Thoracic aorta (tissue), 2 donors: ENCODE results near the gene ALMS1. TPM values are rescaled to one million over a fixed set of nuclear protein-coding genes. Genes with fewer than 3 reads are reported as not detected.
A peak's percentile ranks its signal among the peaks of the same experiment; 100 is the strongest.
"Not testable (repeated sequence)": the region's sequence is repeated elsewhere in the genome, so short reads cannot be mapped to it uniquely, and the experiment has no call there.

Experiments
- ATAC-seq: fragments of 150-250 bp; one replicate; pipeline ENCODE4 v1.8.0; 2017; ENCODE audit warnings: low read depth; ENCODE audit not compliant: insufficient number of reproducible peaks, low FRiP score
- DNase-seq: peaks from one replicate; pipeline ENCODE4 v3.0.0-alpha.2; 2020; ENCODE audit warnings: low spot score
- H3K27ac ChIP-seq, 2 donors: fragments of 200-600 bp; sonication (generic); 1 replicate in 1 of 2; 2 replicates in 1 of 2; pipeline ENCODE4 v1.5.1; 2016; ENCODE audit warnings: mild to moderate bottlenecking in 2 of 2, moderate library complexity in 2 of 2
- H3K27me3 ChIP-seq: fragments of 200-600 bp; sonication (generic); replicated peaks from 2 replicates; pipeline ENCODE4 v1.6.0; 2016; ENCODE audit warnings: mild to moderate bottlenecking; ENCODE audit not compliant: insufficient read depth
- H3K36me3 ChIP-seq: fragments of 200-600 bp; sonication (generic); one replicate; pipeline ENCODE4 v1.5.1; 2016
- H3K4me1 ChIP-seq, 2 donors: fragments of 200-600 bp; sonication (generic); 1 replicate in 1 of 2; 2 replicates in 1 of 2; pipeline versions ENCODE4 v1.5.1 to v1.6.0; 2016; ENCODE audit warnings: low read depth in 2 of 2, mild to moderate bottlenecking in 1 of 2; ENCODE audit not compliant: control insufficient read depth in 1 of 2
- H3K4me3 ChIP-seq: fragments of 200-600 bp; sonication (generic); 2 replicates; pipeline ENCODE4 v1.5.1; 2016; ENCODE audit warnings: mild to moderate bottlenecking
- H3K9me3 ChIP-seq: fragments of 200-600 bp; sonication (generic); 2 replicates; pipeline ENCODE4 v1.5.1; 2016
- total RNA-seq, 2 donors: library from RNA; depleted of rRNA; stranded (reverse); fragments of >200 nt; gene quantifications; one replicate each; pipeline versions ENCODE4 v1.1.0 to v1.2.3, GENCODE V29; 2016
- TF ChIP-seq, protein P1 (sequence below): fragments of 200-600 bp; sonication (generic); IDR thresholded peaks from one replicate; pipeline ENCODE4 v1.5.1; 2019; ENCODE audit warnings: antibody characterized with exemption

Gene ALMS1
- 10 to 100 TPM; 30.7 to 41.6 TPM for total RNA-seq

DNA sequence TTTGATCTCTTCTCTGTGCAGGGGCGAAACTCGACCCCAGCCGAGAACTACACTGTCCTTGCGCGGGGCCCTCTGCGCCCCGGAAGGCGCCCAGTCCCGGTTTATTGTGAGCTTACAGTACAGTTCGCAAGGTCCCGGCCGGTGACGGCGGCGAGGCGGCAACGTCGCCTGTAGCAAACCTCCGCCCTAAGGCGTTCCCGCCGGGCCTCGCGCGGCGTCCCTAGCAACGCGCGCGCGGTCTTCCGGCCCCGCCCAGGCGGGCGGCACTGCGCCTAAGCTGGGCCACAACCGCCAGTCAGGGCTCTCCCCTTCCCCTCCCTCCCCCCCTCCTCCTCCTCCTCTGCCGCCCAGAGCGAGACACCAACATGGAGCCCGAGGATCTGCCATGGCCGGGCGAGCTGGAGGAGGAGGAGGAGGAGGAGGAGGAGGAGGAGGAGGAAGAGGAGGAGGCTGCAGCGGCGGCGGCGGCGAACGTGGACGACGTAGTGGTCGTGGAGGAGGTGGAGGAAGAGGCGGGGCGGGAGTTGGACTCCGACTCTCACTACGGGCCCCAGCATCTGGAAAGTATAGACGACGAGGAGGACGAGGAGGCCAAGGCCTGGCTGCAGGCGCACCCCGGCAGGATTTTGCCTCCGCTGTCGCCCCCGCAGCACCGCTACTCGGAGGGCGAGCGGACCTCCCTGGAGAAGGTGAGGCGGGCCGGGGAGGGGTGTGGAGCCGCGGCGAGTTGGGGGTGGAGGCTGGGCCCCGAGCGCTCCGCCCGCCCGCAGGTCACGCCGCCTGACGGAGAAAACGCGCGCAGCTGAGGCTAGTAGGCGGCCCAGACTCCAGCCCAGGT, at the start of gene ALMS1:
ALMS1 (plus strand) TSS at position 333 of the 838 bp plus-strand sequence; CDS start at position 366, 33 bp downstream.
- Histone ChIP-seq H3K36me3 (no peaks in the 10 kb centered on the region), H3K9me3 (no peaks in the 10 kb centered on the region), H3K27ac (peak within 1 kb of the TSS; percentile 80), H3K4me3 (peak within 1 kb of the TSS; percentile 93), H3K27me3 (no peaks in the 10 kb centered on the region), H3K4me1 (peaks cover 5 to 18% of the 10 kb centered on the region in 2 donors)
- ATAC-seq: peak; percentile 88
- peak; percentile 65 for DNase-seq
- TF ChIP-seq, protein P1, sequence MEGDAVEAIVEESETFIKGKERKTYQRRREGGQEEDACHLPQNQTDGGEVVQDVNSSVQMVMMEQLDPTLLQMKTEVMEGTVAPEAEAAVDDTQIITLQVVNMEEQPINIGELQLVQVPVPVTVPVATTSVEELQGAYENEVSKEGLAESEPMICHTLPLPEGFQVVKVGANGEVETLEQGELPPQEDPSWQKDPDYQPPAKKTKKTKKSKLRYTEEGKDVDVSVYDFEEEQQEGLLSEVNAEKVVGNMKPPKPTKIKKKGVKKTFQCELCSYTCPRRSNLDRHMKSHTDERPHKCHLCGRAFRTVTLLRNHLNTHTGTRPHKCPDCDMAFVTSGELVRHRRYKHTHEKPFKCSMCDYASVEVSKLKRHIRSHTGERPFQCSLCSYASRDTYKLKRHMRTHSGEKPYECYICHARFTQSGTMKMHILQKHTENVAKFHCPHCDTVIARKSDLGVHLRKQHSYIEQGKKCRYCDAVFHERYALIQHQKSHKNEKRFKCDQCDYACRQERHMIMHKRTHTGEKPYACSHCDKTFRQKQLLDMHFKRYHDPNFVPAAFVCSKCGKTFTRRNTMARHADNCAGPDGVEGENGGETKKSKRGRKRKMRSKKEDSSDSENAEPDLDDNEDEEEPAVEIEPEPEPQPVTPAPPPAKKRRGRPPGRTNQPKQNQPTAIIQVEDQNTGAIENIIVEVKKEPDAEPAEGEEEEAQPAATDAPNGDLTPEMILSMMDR: peak; percentile 25

- Histone ChIP-seq H3K36me3 (no peaks in the 10 kb centered on the region), H3K9me3 (no peaks in the 10 kb centered on the region), H3K4me3 (no peak overlapping the region), H3K27ac (no peak overlapping the region), H3K4me1 (no peaks in the 10 kb centered on the region), H3K27me3 (no peaks in the 10 kb centered on the region)
- TF ChIP-seq, protein P1: no peak
- ATAC-seq (no peak), DNase-seq (no peak)
These were observed 47.8 kb upstream of the ALMS1 start for GRCh38 chr2:73337828-73338227.

DNA sequence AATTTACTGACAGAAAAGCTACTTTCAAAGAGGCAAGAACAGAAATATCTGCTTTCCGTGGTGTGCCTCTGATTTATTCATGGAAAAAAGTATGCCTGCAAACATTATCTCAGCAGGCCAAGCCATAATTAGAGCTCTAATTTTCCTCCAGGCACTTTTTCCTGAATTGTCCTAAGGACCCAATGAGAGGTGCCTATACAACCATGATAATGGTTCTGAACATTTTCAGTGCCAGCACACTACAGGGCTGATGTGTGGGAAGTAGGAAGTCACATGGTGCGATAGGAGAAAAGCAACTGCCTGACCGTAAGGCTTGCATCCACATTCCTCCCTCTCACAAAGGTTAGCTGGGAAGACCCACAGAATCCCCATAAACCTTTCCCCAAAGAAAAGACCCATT, 46.4 kb upstream of the ALMS1 start:
- no peaks in the 10 kb centered on the region for H3K4me1 ChIP-seq
- DNase-seq: no peak
- H3K9me3 ChIP-seq: no peaks in the 10 kb centered on the region
- H3K27me3 ChIP-seq: no peaks in the 10 kb centered on the region
- TF ChIP-seq, protein P1: no peak
- H3K27ac ChIP-seq: no peak overlapping the region
- no peaks in the 10 kb centered on the region for H3K36me3 ChIP-seq
- H3K4me3 ChIP-seq: no peak overlapping the region
- no peak for ATAC-seq

DNA sequence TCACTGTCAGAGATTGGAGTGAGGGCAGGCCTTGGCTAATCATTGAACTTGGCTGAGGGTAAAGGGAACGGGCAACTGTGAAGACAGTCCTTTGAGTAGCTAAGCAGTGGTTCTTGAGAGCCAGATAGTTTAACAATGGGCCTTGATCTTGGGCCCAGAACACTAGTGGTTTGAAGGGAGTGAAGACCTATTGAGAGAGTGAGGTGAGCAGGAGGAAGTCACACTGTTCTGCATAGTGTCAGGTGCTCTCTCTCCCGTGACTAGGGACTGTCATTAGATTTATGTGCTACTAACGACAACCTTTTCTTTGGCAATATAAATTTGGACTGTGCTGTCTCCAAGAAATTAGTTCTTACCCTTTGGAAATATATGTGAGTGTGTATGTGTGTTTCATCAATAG, 44.6 kb upstream of the ALMS1 start:
- H3K27ac ChIP-seq: no peak overlapping the region
- no peak for DNase-seq
- no peak overlapping the region for H3K4me3 ChIP-seq
- no peaks in the 10 kb centered on the region for H3K36me3 ChIP-seq
- H3K27me3 ChIP-seq: no peaks in the 10 kb centered on the region
- H3K9me3 ChIP-seq: no peaks in the 10 kb centered on the region
- TF ChIP-seq, protein P1: no peak
- H3K4me1 ChIP-seq: no peaks in the 10 kb centered on the region
- ATAC-seq: no peak

DNA sequence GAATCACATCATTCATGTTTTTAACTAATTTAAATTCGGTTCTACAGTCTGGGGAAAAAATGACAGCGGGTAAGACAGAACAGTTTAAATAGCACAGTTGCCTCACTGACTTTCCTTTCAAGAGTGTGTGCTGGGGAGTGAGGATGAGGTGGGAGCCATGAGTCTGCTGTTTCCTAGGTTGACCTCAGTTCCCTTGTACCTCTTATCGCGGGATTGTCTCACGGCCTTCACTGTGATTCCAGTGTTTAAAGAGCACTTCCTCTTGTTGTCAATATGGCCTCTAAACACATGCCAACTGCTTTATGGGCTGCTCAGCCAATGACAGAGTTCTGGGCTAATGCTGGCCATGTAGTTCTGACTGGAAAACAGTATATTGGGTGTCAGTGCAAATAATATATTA, 41.6 kb upstream of the ALMS1 start:
- H3K4me3 ChIP-seq: no peak overlapping the region
- H3K36me3 ChIP-seq: no peaks in the 10 kb centered on the region
- ATAC-seq: no peak
- no peak for DNase-seq
- TF ChIP-seq, protein P1: no peak
- H3K9me3 ChIP-seq: no peaks in the 10 kb centered on the region
- no peaks in the 10 kb centered on the region for H3K27me3 ChIP-seq
- H3K4me1 ChIP-seq: no peaks in the 10 kb centered on the region
- H3K27ac ChIP-seq: no peak overlapping the region

DNA sequence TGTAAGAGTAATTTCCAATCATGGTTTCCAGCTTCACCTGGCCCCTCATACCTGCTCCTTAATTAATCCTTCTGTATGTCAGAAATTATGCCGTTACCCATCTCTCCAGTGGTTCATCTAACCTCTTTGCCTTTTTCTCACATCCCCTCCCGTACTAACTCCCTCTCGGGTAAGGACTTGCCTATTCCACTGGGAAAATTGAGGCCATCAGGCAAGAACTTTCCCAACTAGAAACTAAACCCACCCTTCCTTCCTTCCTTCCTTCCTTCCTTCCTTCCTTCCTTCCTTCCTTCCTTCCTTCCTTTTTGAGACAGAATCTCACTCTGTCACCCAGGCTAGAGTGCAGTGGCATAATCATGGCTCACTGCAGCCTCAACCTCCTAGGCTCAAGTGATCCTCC, 40.9 kb upstream of the ALMS1 start:
- not testable (repeated sequence) for H3K4me1 ChIP-seq, H3K27me3 ChIP-seq, ATAC-seq

More for the DNA sequence above, 40.9 kb upstream of the ALMS1 start:
- not testable (repeated sequence) for H3K4me3 ChIP-seq, H3K9me3 ChIP-seq, H3K27ac ChIP-seq, H3K36me3 ChIP-seq, DNase-seq
